KMS-11 (cell line): ENCODE data around the gene PARP11.

Source experiments
- H2AFZ ChIP-seq: fragments of 200-600 bp; sonication (generic); 2 replicates; pipeline ENCODE4 v1.6.1; 2016; ENCODE audit warnings: antibody characterized with exemption, mixed run types, low read depth
- H3K27ac ChIP-seq: fragments of 200-600 bp; sonication (generic); 2 replicates; pipeline ENCODE4 v1.6.1; 2016; ENCODE audit warnings: mild to moderate bottlenecking, mixed run types
- H3K27me3 ChIP-seq: fragments of 200-600 bp; sonication (generic); 2 replicates; pipeline ENCODE4 v1.6.1; 2017; ENCODE audit warnings: mild to moderate bottlenecking, low read depth, mixed run types, moderate library complexity; ENCODE audit not compliant: insufficient read depth
- H3K36me3 ChIP-seq: fragments of 200-600 bp; sonication (generic); 2 replicates; pipeline ENCODE4 v1.6.1; 2017; ENCODE audit warnings: mild to moderate bottlenecking, mixed run types; ENCODE audit not compliant: insufficient read depth
- H3K4me1 ChIP-seq: fragments of 200-600 bp; sonication (generic); 2 replicates; pipeline ENCODE4 v1.6.1; 2016; ENCODE audit warnings: mild to moderate bottlenecking, low read depth, mixed run types; ENCODE audit not compliant: poor library complexity, severe bottlenecking
- H3K4me2 ChIP-seq: fragments of 200-600 bp; sonication (generic); 2 replicates; pipeline ENCODE4 v1.7.0; 2016; ENCODE audit warnings: mild to moderate bottlenecking, mixed run types
- H3K4me3 ChIP-seq: fragments of 200-600 bp; sonication (generic); IDR thresholded peaks from 2 replicates; pipeline ENCODE4 v1.6.1; 2017; ENCODE audit warnings: low read depth, low read length, mixed read lengths; ENCODE audit not compliant: insufficient read depth
- H3K79me2 ChIP-seq: fragments of 200-600 bp; sonication (generic); 2 replicates; pipeline ENCODE4 v1.6.1; 2016; ENCODE audit warnings: low read depth, mixed run types; ENCODE audit not compliant: insufficient read depth
- H3K9ac ChIP-seq: fragments of 200-600 bp; sonication (generic); 2 replicates; pipeline ENCODE4 v1.6.1; 2016; ENCODE audit warnings: mild to moderate bottlenecking, mixed run types
- H4K20me1 ChIP-seq: fragments of 200-600 bp; sonication (generic); 2 replicates; pipeline ENCODE4 v1.6.1; 2016; ENCODE audit warnings: mild to moderate bottlenecking, mixed run types; ENCODE audit not compliant: insufficient read depth
- CTCF ChIP-seq: fragments of 200-600 bp; sonication (generic); conservative IDR thresholded peaks from 2 replicates; pipeline ENCODE4 v1.6.1; 2017; ENCODE audit warnings: low read depth, mild to moderate bottlenecking, antibody characterized with exemption, low read length, moderate library complexity, mixed read lengths

Gene PARP11

GRCh38 chr12:3872800-3873636 is at the start of gene PARP11:
Gene PARP11, minus strand, starts transcription at chr12:3873399. Its CDS starts 170 bp downstream, at chr12:3873229.
- Histone ChIP-seq H3K79me2 (no peaks in the 10 kb centered on the region), H3K36me3 (no peaks in the 10 kb centered on the region), H4K20me1 (no peaks in the 10 kb centered on the region), H3K4me2 (peak within 1 kb of the TSS; percentile 66), H3K27me3 (no peaks in the 10 kb centered on the region), H3K27ac (peak within 1 kb of the TSS; percentile 15; the same call in 1 of the 2 replicates), H3K4me1 (peaks cover 38% of the 10 kb centered on the region), H2AFZ (peak within 1 kb of the TSS; percentile 92), H3K4me3 (no peak within 1 kb of the TSS), H3K9ac (peak within 1 kb of the TSS; percentile 43; the same call in 1 of the 2 replicates)
- TF ChIP-seq CTCF: no peak

GRCh38 chr12:3922033-3922432 is 48.8 kb upstream of the PARP11 start:
- H4K20me1 ChIP-seq: no peaks in the 10 kb centered on the region
- no peak for TF ChIP-seq CTCF
- H3K79me2 ChIP-seq: no peaks in the 10 kb centered on the region
- H3K36me3 ChIP-seq: no peaks in the 10 kb centered on the region
- no peaks in the 10 kb centered on the region for H3K4me1 ChIP-seq
- H3K27ac ChIP-seq: no peak overlapping the region
- no peak overlapping the region for H2AFZ ChIP-seq
- no peak overlapping the region for H3K4me3 ChIP-seq
- H3K27me3 ChIP-seq: no peaks in the 10 kb centered on the region
- no peak overlapping the region for H3K9ac ChIP-seq
- H3K4me2 ChIP-seq: no peak overlapping the region

- Histone ChIP-seq H4K20me1 (no peaks in the 10 kb centered on the region), H3K27me3 (no peaks in the 10 kb centered on the region), H2AFZ (no peak overlapping the region), H3K4me3 (no peak overlapping the region), H3K4me2 (no peak overlapping the region), H3K9ac (no peak overlapping the region), H3K79me2 (no peaks in the 10 kb centered on the region), H3K27ac (no peak overlapping the region), H3K36me3 (no peaks in the 10 kb centered on the region), H3K4me1 (no peaks in the 10 kb centered on the region)
- TF ChIP-seq CTCF: no peak
Measured at GRCh38 chr12:3921526-3921925, 48.3 kb upstream of the PARP11 start.

- TF ChIP-seq CTCF: no peak
- Histone ChIP-seq H3K79me2 (no peaks in the 10 kb centered on the region), H3K27me3 (no peaks in the 10 kb centered on the region), H3K27ac (no peak overlapping the region), H3K9ac (no peak overlapping the region), H3K4me2 (no peak overlapping the region), H3K36me3 (no peaks in the 10 kb centered on the region), H2AFZ (no peak overlapping the region), H3K4me1 (no peaks in the 10 kb centered on the region), H4K20me1 (no peaks in the 10 kb centered on the region), H3K4me3 (no peak overlapping the region)
Measured at GRCh38 chr12:3921151-3921471, 47.9 kb upstream of the PARP11 start.
